Hepatocyte (in vitro differentiated cells): ENCODE measurements around the gene GRM8. TPM values are rescaled to one million over a fixed set of nuclear protein-coding genes. Genes with fewer than 3 reads are reported as not detected.
"Not testable (repeated sequence)": the region's sequence is repeated elsewhere in the genome, so short reads cannot be mapped to it uniquely, and the experiment has no call there.

Experiments
- DNase-seq: peaks from one replicate; pipeline ENCODE4 v3.0.0-alpha.2; 2016; ENCODE audit warnings: low spot score
- H2AFZ ChIP-seq: fragments of 200-600 bp; sonication (generic); 2 replicates; pipeline ENCODE4 v1.6.0; 2016; ENCODE audit warnings: antibody characterized with exemption, mild to moderate bottlenecking
- H3K27ac ChIP-seq: fragments of 200-600 bp; sonication (generic); 2 replicates; pipeline ENCODE4 v1.5.1; 2016; ENCODE audit warnings: mild to moderate bottlenecking
- H3K27me3 ChIP-seq: fragments of 200-600 bp; sonication (generic); 2 replicates; pipeline ENCODE4 v1.6.1; 2016
- H3K36me3 ChIP-seq: fragments of 200-600 bp; sonication (generic); replicated peaks from 2 replicates; pipeline ENCODE4 v1.5.1; 2016; ENCODE audit warnings: low read depth; ENCODE audit not compliant: insufficient read depth
- H3K4me1 ChIP-seq: fragments of 200-600 bp; sonication (generic); 2 replicates; pipeline ENCODE4 v1.5.1; 2016; ENCODE audit warnings: mild to moderate bottlenecking, moderate library complexity; ENCODE audit not compliant: insufficient read depth
- H3K4me2 ChIP-seq: fragments of 200-600 bp; sonication (generic); 2 replicates; pipeline ENCODE4 v1.6.0; 2016
- H3K4me3 ChIP-seq: fragments of 200-600 bp; sonication (generic); 2 replicates; pipeline ENCODE4 v1.5.1; 2016; ENCODE audit warnings: mild to moderate bottlenecking
- H3K79me2 ChIP-seq: fragments of 200-600 bp; sonication (generic); 2 replicates; pipeline ENCODE4 v1.6.0; 2017; ENCODE audit warnings: mild to moderate bottlenecking
- H3K9me2 ChIP-seq: fragments of 200-600 bp; sonication (generic); replicated peaks from 2 replicates; pipeline ENCODE4 v1.6.0; 2017; ENCODE audit warnings: mild to moderate bottlenecking; ENCODE audit not compliant: insufficient read depth
- H3K9me3 ChIP-seq: fragments of 200-600 bp; sonication (generic); 2 replicates; pipeline ENCODE4 v1.5.1; 2016; ENCODE audit warnings: low read depth, mild to moderate bottlenecking
- H4K20me1 ChIP-seq: fragments of 200-600 bp; sonication (generic); 2 replicates; pipeline ENCODE4 v1.6.0; 2016; ENCODE audit warnings: mild to moderate bottlenecking; ENCODE audit not compliant: insufficient read depth, poor library complexity, severe bottlenecking
- WGBS: methylation state at CpG from one replicate; pipeline ENCODE4 v1.1.6; 2016; ENCODE audit warnings: low lambda C conversion rate; ENCODE audit errors: missing lambda C conversion rate; 5-methylcytosine and 5-hydroxymethylcytosine counted together
- polyA plus RNA-seq: library from polyadenylated mRNA; unstranded; fragments of >200 nt; fragmentation: Nextera tagmentation; extraction: Ambion mirVana; gene quantifications from 2 replicates; pipeline ENCODE4 v1.2.1, GENCODE V29; 2016
- total RNA-seq: library from RNA; depleted of rRNA; stranded (reverse); fragments of >200 nt; gene quantifications from 2 replicates; pipeline ENCODE4 v1.2.3, GENCODE V29; 2014

GRM8 gene
- total and polyA plus RNA-seq, 2 experiments from 2014 or later = 0.62 to 4.5 TPM

GRCh38 chr7:126907657-126908056 lies 345.1 kb downstream of the GRM8 start:
- not testable (repeated sequence) for H3K36me3 ChIP-seq, H3K79me2 ChIP-seq, H2AFZ ChIP-seq, DNase-seq, H3K4me3 ChIP-seq, H3K9me3 ChIP-seq, H3K27ac ChIP-seq, H3K4me1 ChIP-seq, H4K20me1 ChIP-seq, H3K4me2 ChIP-seq, H3K9me2 ChIP-seq, H3K27me3 ChIP-seq
- 89% methylated on average over 6 of the region's 6 CpGs for WGBS

DNA sequence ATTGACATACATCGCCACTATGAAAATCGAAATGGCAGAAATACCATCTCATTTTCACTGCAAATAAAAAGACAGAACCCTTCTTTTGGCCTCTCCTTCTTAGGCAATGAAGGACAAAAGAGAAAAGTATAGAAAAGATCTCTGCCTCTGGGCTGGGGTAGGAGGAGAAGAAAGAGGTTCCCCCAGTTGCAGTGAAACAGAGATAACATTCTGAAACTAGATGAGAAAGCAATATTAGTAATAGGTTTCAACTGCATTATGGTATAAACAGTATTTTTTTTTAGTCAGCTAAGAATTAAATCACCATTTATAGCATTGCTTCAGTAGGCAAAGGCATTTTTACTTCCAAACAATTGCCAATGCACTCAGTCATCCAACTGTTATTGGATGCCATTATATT lies 347.5 kb downstream of the GRM8 start:
- H3K27ac ChIP-seq, H3K4me2 ChIP-seq, H3K4me3 ChIP-seq, H3K4me1 ChIP-seq, H3K9me3 ChIP-seq, H2AFZ ChIP-seq, H3K27me3 ChIP-seq, H3K36me3 ChIP-seq, H3K79me2 ChIP-seq, H4K20me1 ChIP-seq, DNase-seq, H3K9me2 ChIP-seq: not testable (repeated sequence)
- 83% methylated on average over 2 of the region's 2 CpGs for WGBS

DNA sequence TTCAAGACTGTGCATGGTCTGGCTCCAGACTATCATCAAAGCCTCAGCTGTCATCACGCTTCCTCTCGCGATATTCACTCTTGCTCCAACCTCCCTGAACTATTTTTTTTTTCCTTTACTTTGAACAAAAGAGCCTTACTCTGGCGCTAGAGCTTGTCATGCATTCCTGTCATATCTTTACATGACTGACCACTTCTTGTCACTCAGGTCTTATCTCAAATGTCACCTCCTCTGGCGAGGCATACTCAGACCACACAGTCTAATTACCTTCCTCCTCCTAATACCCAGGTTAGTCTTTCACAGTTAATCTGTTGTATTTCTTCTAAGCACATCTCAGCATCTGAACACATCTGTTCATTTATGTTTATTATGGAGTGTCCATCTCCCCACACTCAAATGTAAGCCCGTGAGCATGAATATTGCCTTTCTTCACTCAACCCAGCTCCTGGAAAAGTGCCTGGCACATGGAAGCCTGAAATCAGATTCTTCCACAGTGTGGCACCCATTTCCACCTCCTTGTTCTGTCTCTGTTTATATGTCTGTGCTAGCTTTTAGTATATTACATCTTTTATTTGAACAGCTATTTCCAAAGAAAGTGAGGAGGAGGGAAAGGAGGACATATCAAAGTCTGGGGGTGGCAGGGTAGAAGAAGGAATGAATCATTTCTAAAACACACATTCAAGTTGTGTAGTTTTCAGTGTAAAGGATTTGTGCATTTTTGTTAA lies 351.5 kb downstream of the GRM8 start:
- H3K4me2 ChIP-seq, H3K27ac ChIP-seq, H3K27me3 ChIP-seq, H3K36me3 ChIP-seq, DNase-seq, H3K9me2 ChIP-seq, H3K79me2 ChIP-seq, H3K4me1 ChIP-seq, H3K9me3 ChIP-seq, H3K4me3 ChIP-seq, H4K20me1 ChIP-seq, H2AFZ ChIP-seq: not testable (repeated sequence)
- WGBS = 31% methylated on average over 6 of the region's 6 CpGs

GRCh38 chr7:126887980-126888379 lies 364.8 kb downstream of the GRM8 start:
- 83% methylated on average over 1 of the region's 1 CpG for WGBS
- not testable (repeated sequence) for H3K27me3 ChIP-seq, H3K36me3 ChIP-seq, H3K4me1 ChIP-seq, H3K27ac ChIP-seq, H3K9me3 ChIP-seq, H3K4me3 ChIP-seq, H3K4me2 ChIP-seq, H2AFZ ChIP-seq, H3K9me2 ChIP-seq, DNase-seq, H4K20me1 ChIP-seq, H3K79me2 ChIP-seq

DNA sequence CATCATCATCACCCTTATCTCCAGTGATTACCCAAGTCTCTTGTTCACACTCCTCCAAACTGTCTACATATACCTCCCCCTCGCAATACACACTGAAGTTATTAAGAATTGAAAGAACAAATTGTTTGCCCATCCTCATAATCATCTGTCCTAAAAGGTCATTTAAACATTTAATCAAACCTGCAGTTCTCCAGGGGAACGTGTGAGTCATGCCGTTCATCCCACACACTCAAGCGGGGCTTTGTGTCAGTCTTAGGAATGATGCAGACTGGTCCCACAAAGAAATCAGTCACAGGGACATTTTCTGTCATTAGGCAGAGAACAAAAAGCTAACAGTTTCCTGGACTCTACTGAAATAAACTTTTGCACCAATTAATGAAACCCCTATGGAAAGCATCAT lies 365.2 kb downstream of the GRM8 start:
- not testable (repeated sequence) for H3K79me2 ChIP-seq, H3K27ac ChIP-seq, H3K4me1 ChIP-seq, H3K9me2 ChIP-seq, H3K4me2 ChIP-seq, H2AFZ ChIP-seq, DNase-seq, H3K27me3 ChIP-seq, H4K20me1 ChIP-seq, H3K4me3 ChIP-seq, H3K9me3 ChIP-seq, H3K36me3 ChIP-seq
- 52% methylated on average over 4 of the region's 4 CpGs for WGBS

DNA sequence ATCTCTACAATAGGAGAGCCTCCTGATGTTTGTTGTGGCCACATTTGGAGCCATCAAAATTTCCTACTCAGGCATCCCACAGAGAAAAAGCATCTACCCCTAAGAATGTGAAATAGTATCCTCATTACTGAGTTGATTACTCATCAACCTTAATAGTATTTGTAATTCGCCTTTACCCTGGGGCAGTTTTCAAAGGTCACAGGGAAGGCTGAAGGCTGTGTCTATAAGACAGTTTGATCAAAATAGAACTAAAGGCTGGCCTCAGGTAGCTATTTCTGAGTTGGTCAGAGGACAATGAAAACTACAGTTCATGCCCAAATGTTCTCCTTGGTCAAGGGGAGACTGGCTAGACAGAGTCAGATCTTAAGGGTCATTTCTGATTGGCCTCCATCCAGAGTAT lies 370.0 kb downstream of the GRM8 start:
- 100% methylated on average over 1 of the region's 1 CpG for WGBS
- H3K4me2 ChIP-seq, H2AFZ ChIP-seq, H4K20me1 ChIP-seq, DNase-seq, H3K9me3 ChIP-seq, H3K36me3 ChIP-seq, H3K4me1 ChIP-seq, H3K27me3 ChIP-seq, H3K9me2 ChIP-seq, H3K27ac ChIP-seq, H3K4me3 ChIP-seq, H3K79me2 ChIP-seq: not testable (repeated sequence)

GRCh38 chr7:126881908-126882307 lies 370.8 kb downstream of the GRM8 start:
- not testable (repeated sequence) for H3K4me2 ChIP-seq, H3K9me2 ChIP-seq, H3K4me1 ChIP-seq, H2AFZ ChIP-seq, H3K27me3 ChIP-seq, DNase-seq, H3K36me3 ChIP-seq, H3K79me2 ChIP-seq, H4K20me1 ChIP-seq, H3K4me3 ChIP-seq, H3K27ac ChIP-seq, H3K9me3 ChIP-seq
- WGBS = 89% methylated on average over 2 of the region's 2 CpGs
